ENCODE measurements around the gene MN1.

DNA sequence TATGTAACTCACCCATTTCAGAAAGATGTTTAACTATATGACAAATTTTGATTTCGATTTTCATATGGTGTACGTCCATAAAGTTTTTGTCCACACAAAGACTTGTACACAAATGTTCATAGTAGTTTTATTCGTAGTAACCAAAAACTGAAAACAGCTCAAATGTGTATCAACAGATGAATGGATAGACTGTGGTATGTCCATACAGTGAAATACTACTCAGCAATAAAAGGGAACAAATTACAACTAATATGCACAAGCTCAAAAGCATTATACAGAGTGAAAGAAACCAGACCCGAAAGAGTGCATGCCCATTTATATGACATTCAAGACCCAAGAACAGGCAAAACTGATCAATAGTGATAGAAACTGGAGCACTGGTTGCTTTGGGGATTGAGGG is 64.0 kb downstream of the MN1 start:
- TF ChIP-seq GATA3 (IDR thresholded peaks at IDR 0.05; ENCODE audit: low read depth, low read length) (no peak), GATA2 (IDR thresholded peaks at IDR 0.05; ENCODE audit: low read depth, low read length) (no peak)
